ENCODE data around the gene MSH3.

DNA sequence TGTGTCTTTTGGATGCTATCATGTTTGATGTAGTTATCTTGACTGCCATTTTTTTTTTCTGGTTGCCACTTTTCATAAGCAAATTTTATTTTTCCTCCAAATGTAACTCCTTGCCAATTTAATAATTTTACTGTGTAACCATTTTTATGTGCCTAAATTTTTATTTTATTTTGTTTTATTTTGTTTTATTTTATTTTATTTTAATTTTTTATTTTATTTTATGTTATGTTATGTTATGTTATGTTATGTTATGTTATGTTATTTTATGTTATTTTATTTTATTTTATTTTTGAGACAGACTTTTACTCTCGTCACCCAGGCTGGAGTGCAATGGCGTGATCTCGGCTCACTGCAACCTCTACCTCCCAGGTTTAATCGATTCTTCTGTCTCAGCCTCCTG, 108.1 kb downstream of the MSH3 start:
- TF ChIP-seq, protein P1, sequence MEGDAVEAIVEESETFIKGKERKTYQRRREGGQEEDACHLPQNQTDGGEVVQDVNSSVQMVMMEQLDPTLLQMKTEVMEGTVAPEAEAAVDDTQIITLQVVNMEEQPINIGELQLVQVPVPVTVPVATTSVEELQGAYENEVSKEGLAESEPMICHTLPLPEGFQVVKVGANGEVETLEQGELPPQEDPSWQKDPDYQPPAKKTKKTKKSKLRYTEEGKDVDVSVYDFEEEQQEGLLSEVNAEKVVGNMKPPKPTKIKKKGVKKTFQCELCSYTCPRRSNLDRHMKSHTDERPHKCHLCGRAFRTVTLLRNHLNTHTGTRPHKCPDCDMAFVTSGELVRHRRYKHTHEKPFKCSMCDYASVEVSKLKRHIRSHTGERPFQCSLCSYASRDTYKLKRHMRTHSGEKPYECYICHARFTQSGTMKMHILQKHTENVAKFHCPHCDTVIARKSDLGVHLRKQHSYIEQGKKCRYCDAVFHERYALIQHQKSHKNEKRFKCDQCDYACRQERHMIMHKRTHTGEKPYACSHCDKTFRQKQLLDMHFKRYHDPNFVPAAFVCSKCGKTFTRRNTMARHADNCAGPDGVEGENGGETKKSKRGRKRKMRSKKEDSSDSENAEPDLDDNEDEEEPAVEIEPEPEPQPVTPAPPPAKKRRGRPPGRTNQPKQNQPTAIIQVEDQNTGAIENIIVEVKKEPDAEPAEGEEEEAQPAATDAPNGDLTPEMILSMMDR (IDR thresholded peaks at IDR 0.05) = no peak
- no peak for TF ChIP-seq ZFX (IDR thresholded peaks at IDR 0.05; ENCODE audit: borderline replicate concordance)
